A673 (cell line): ENCODE data around the gene LCE1E. TPM values are rescaled to one million over a fixed set of nuclear protein-coding genes. Genes with fewer than 3 reads are reported as not detected.

Experiments
- BruUV-seq: library from RNA; stranded (reverse); fragments of 400-500 nt; replicated peaks from 2 replicates; lab custom pipeline; 2021; lab: Mats Ljungman, UMichigan
- CTCF ChIA-PET: fragments of 300-600 bp; sonication (Branson Sonifier 250); formaldehyde crosslinking; loops from one replicate; lab custom pipeline; 2022; ENCODE audit warnings: antibody characterized with exemption; lab: Charles Lee
- POLR2A ChIA-PET: fragments of 300-600 bp; sonication (Branson Sonifier 250); formaldehyde crosslinking; loops from one replicate; lab custom pipeline; 2022; ENCODE audit warnings: antibody characterized with exemption; ENCODE audit not compliant: low non-redundant PET; lab: Charles Lee
- DNase-seq: peaks from one replicate; pipeline ENCODE4 v3.0.0-alpha.2; 2015; ENCODE audit warnings: low spot score
- H3K27ac ChIP-seq: fragments of 200-600 bp; sonication (generic); 2 replicates; pipeline ENCODE4 v1.5.1; 2016; ENCODE audit warnings: mixed run types, low read depth, mild to moderate bottlenecking, mixed read lengths, antibody characterized with exemption, low read length; ENCODE audit not compliant: poor library complexity, severe bottlenecking
- H3K27me3 ChIP-seq: fragments of 200-600 bp; sonication (generic); replicated peaks from 2 replicates; pipeline ENCODE4 v1.6.1; 2017; ENCODE audit warnings: mixed run types, low read depth, mild to moderate bottlenecking, mixed read lengths, antibody characterized with exemption, low read length; ENCODE audit not compliant: insufficient read depth, poor library complexity
- H3K36me3 ChIP-seq: fragments of 200-600 bp; sonication (generic); 2 replicates; pipeline ENCODE4 v1.6.1; 2016; ENCODE audit warnings: mixed run types, mild to moderate bottlenecking, mixed read lengths, antibody characterized with exemption, low read length; ENCODE audit not compliant: insufficient read depth, poor library complexity, severe bottlenecking
- H3K4me1 ChIP-seq: fragments of 200-600 bp; sonication (generic); 2 replicates; pipeline ENCODE4 v1.6.1; 2017; ENCODE audit warnings: mixed run types, mild to moderate bottlenecking, mixed read lengths, antibody characterized with exemption, low read length; ENCODE audit not compliant: insufficient read depth, poor library complexity, severe bottlenecking
- H3K4me3 ChIP-seq: fragments of 200-600 bp; sonication (generic); 2 replicates; pipeline ENCODE4 v1.5.1; 2016; ENCODE audit warnings: low read depth, mixed run types, mild to moderate bottlenecking, mixed read lengths, low read length; ENCODE audit not compliant: poor library complexity, severe bottlenecking
- H3K9me3 ChIP-seq: fragments of 200-600 bp; sonication (generic); 2 replicates; pipeline ENCODE4 v1.6.1; 2016; ENCODE audit warnings: mixed run types, low read depth, mild to moderate bottlenecking, mixed read lengths, antibody characterized with exemption, low read length; ENCODE audit not compliant: poor library complexity, severe bottlenecking
- CTCF ChIP-seq: fragments of 300-800, 200-600 bp; sonication (generic); conservative IDR thresholded peaks from 2 replicates; pipeline ENCODE4 v1.5.1; 2017; ENCODE audit warnings: low read depth, mild to moderate bottlenecking, antibody characterized with exemption, low read length, moderate library complexity, mixed read lengths
- EZH2 ChIP-seq: fragments of 200-600 bp; sonication (generic); IDR thresholded peaks from 2 replicates; pipeline ENCODE4 v1.6.1; 2017; ENCODE audit warnings: borderline replicate concordance, low read depth, mild to moderate bottlenecking, mixed read lengths, antibody characterized with exemption, low read length; ENCODE audit not compliant: poor library complexity, severe bottlenecking
- intact Hi-C: fragments of 100-400 bp; cut with micrococcal nuclease; formaldehyde crosslinking; loops from one replicate; pipeline ENCODE4 v1.10.0; 2022; ENCODE audit not compliant: unreplicated experiment
- total RNA-seq: library from RNA; stranded (reverse); gene quantifications from 2 replicates; pipeline ENCODE4 v1.2.3, GENCODE V29; 2021

The LCE1E gene
- total RNA-seq, 1 experiment from 2014 or later, result not detected

- Histone ChIP-seq H3K36me3 (no peaks in the 10 kb centered on the region), H3K27ac (no peak overlapping the region), H3K9me3 (no peaks in the 10 kb centered on the region), H3K27me3 (peaks cover 12% of the 10 kb centered on the region), H3K4me3 (no peak overlapping the region), H3K4me1 (no peaks in the 10 kb centered on the region)
- no peak for TF ChIP-seq EZH2
- no peak for TF ChIP-seq CTCF
- intact Hi-C loops, result no loop called here
- ChIA-PET CTCF (no interaction called here), POLR2A (no interaction called here)
- no TSS peak for BruUV-seq
- DNase-seq, result no peak
Measured at GRCh38 chr1:152745765-152746444, 40.2 kb upstream of the LCE1E start.

DNA sequence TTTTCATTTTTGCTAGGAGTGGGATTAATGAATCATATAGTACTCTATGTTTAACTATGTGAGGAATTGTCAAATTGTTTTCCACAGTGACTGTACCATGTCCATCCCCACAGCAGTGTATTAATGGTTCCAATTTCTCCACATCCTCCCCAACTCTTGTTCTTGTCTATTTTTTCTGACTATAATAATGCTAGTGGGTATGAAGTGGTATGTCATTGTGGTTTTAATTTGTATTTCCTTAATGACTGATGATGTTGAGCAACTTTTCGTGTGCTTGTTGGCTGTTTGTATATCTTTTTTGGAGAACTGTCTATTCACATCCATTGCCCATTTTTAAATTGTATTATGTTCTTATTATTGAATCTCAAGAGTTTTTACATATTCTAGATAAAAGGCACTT, 38.2 kb upstream of the LCE1E start:
- H3K9me3 ChIP-seq, result no peaks in the 10 kb centered on the region
- H3K36me3 ChIP-seq, result no peaks in the 10 kb centered on the region
- no peak overlapping the region for H3K27ac ChIP-seq
- H3K4me3 ChIP-seq, result no peak overlapping the region
- BruUV-seq, result no TSS peak
- H3K27me3 ChIP-seq, result peaks cover 19% of the 10 kb centered on the region
- ChIA-PET POLR2A (no interaction called here), CTCF (no interaction called here)
- no peak for DNase-seq
- intact Hi-C loops, result no loop called here
- no peaks in the 10 kb centered on the region for H3K4me1 ChIP-seq
- no peak for TF ChIP-seq EZH2
- no peak for TF ChIP-seq CTCF

DNA sequence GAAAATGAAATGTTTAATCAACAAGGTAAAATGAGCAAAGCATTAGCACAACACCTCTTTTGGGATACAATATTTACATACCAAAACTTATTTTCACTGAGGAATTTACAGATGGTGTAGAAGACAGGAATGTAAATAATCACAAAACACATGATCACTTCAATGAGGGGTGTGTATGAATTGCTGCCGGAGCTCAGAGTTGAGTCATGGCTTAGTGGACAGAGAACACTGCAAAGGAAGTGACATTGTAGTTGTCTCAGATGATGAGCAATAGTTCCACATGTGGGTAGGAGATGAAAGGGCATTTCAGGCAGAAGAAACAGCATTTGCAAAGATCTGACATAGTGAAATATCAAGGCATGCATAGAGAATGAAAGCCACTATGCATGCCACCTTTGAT, 33.8 kb upstream of the LCE1E start:
- TF ChIP-seq EZH2 (no peak), CTCF (no peak)
- H3K27me3 ChIP-seq, result peaks cover 22% of the 10 kb centered on the region
- no peaks in the 10 kb centered on the region for H3K4me1 ChIP-seq
- no peaks in the 10 kb centered on the region for H3K9me3 ChIP-seq
- intact Hi-C loops, result no loop called here
- POLR2A ChIA-PET, result no interaction called here
- no peak overlapping the region for H3K4me3 ChIP-seq
- H3K36me3 ChIP-seq, result no peaks in the 10 kb centered on the region
- BruUV-seq, result no TSS peak
- DNase-seq, result no peak
- H3K27ac ChIP-seq, result no peak overlapping the region
- CTCF ChIA-PET, result no interaction called here
